HepG2 (cell line): ENCODE data around the gene SLC25A45. TPM values are rescaled to one million over a fixed set of nuclear protein-coding genes. Genes with fewer than 3 reads are reported as not detected.

ENCODE experiments used
- AFF4 ChIP-seq: sonication (generic); formaldehyde crosslinking; IDR thresholded peaks from 2 replicates; pipeline ENCODE4 v1.4.0; 2020; ENCODE audit warnings: missing genetic modification reagents
- CSRNP1 ChIP-seq: sonication (generic); formaldehyde crosslinking; IDR thresholded peaks from 2 replicates; pipeline ENCODE4 v1.8.1; 2023; ENCODE audit warnings: mild to moderate bottlenecking, missing genetic modification reagents
- NAIF1 ChIP-seq: sonication (generic); formaldehyde crosslinking; IDR thresholded peaks from 2 replicates; pipeline ENCODE4 v1.5.0; 2020; ENCODE audit warnings: mild to moderate bottlenecking, missing genetic modification reagents, borderline replicate concordance
- PRPF4 ChIP-seq: fragments of 200-400 bp; formaldehyde crosslinking; IDR thresholded peaks from 2 replicates; pipeline ENCODE4 v1.6.1; 2016; ENCODE audit warnings: low read length, low read depth; ENCODE audit not compliant: poor library complexity, severe bottlenecking
- TCF7 ChIP-seq: sonication (generic); IDR thresholded peaks from 2 replicates; pipeline ENCODE4 v1.6.1; 2016; ENCODE audit warnings: antibody characterized with exemption, low read depth
- ZBTB14 ChIP-seq: sonication (generic); formaldehyde crosslinking; IDR thresholded peaks from 2 replicates; pipeline ENCODE4 v1.4.0; 2020; ENCODE audit warnings: missing genetic modification reagents
- ZNF12 ChIP-seq: sonication (generic); formaldehyde crosslinking; IDR thresholded peaks from 2 replicates; pipeline ENCODE4 v1.5.0; 2020; ENCODE audit warnings: missing genetic modification reagents
- ZNF441 ChIP-seq: sonication (generic); formaldehyde crosslinking; IDR thresholded peaks from 2 replicates; pipeline ENCODE4 v1.7.0; 2021; ENCODE audit warnings: missing genetic modification reagents, borderline replicate concordance
- ZNF564 ChIP-seq: sonication (generic); formaldehyde crosslinking; IDR thresholded peaks from 2 replicates; pipeline ENCODE4 v1.8.1; 2023; ENCODE audit warnings: mild to moderate bottlenecking, missing genetic modification reagents
- ZSCAN31 ChIP-seq: sonication (generic); formaldehyde crosslinking; IDR thresholded peaks from 2 replicates; pipeline ENCODE4 v1.5.0; 2020; ENCODE audit warnings: low read depth, mild to moderate bottlenecking, missing genetic modification reagents
- polyA plus RNA-seq, 8 experiments: library from polyadenylated mRNA; depleted of rRNA in 3 of 8; stranded (reverse) in 7 of 8; unstranded in 1 of 8; fragments of >200 nt; fragmentation: Illumina TruSeq in 4 of 8; extraction: Trizol in 4 of 8; gene quantifications; 2 replicates each; pipeline versions ENCODE4 v1.2.1 to v1.2.3, GENCODE V29; 2011 to 2016; ENCODE audit warnings: low read depth in 4 of 8, missing spikeins in 1 of 8, mixed read lengths in 1 of 8; ENCODE audit not compliant: insufficient read depth in 1 of 8
- total RNA-seq, 5 experiments: library from RNA; depleted of rRNA; stranded (reverse); fragments of >200 nt; fragmentation: Illumina TruSeq; extraction: Trizol; gene quantifications; 2 replicates each; pipeline ENCODE4 v1.2.3, GENCODE V29; 2016; ENCODE audit warnings: low read depth in 1 of 5
- TF ChIP-seq, protein P1 (sequence below): sonication (generic); formaldehyde crosslinking; IDR thresholded peaks from 2 replicates; pipeline ENCODE4 v1.4.0; 2020; ENCODE audit warnings: low read depth, missing genetic modification reagents
- TF ChIP-seq, protein P2 (sequence below): IDR thresholded peaks from 2 replicates; pipeline ENCODE4 v1.6.1; 2016; ENCODE audit warnings: mild to moderate bottlenecking
- TF ChIP-seq, protein P3 (sequence below): sonication (generic); formaldehyde crosslinking; IDR thresholded peaks from 2 replicates; pipeline ENCODE4 v1.5.1; 2020; ENCODE audit warnings: mild to moderate bottlenecking, missing genetic modification reagents, borderline replicate concordance

SLC25A45 gene
- total and polyA plus RNA-seq, 2 of the 13 experiments (the other 11 are each of a cell fraction or from before 2014, with no cell fraction given) = 1.2 to 3.4 TPM

DNA sequence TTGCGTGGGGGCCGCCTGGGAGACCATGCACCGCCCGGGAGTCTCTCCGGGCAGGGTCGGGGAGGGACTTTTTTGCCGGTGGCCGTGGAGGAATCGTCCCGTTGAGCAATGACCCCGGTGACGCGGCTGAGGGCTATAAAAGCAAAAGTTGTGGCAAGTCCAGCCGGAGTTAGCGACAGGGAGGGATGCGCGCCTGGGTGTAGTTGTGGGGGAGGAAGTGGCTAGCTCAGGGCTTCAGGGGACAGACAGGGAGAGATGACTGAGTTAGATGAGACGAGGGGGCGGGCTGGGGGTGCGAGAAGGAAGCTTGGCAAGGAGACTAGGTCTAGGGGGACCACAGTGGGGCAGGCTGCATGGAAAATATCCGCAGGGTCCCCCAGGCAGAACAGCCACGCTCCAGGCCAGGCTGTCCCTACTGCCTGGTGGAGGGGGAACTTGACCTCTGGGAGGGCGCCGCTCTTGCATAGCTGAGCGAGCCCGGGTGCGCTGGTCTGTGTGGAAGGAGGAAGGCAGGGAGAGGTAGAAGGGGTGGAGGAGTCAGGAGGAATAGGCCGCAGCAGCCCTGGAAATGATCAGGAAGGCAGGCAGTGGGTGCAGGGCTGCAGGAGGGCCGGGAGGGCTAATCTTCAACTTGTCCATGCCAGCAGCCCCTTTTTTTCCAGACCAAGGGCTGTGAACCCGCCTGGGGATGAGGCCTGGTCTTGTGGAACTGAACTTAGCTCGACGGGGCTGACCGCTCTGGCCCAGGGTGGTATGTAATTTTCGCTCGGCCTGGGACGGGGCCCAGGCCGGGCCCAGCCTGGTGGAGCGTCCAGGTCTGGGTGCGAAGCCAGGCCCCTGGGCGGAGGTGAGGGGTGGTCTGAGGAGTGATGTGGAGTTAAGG, 40.4 kb upstream of the SLC25A45 start, which contains the start of gene NEAT1 (continued):
- TF ChIP-seq, protein P1, sequence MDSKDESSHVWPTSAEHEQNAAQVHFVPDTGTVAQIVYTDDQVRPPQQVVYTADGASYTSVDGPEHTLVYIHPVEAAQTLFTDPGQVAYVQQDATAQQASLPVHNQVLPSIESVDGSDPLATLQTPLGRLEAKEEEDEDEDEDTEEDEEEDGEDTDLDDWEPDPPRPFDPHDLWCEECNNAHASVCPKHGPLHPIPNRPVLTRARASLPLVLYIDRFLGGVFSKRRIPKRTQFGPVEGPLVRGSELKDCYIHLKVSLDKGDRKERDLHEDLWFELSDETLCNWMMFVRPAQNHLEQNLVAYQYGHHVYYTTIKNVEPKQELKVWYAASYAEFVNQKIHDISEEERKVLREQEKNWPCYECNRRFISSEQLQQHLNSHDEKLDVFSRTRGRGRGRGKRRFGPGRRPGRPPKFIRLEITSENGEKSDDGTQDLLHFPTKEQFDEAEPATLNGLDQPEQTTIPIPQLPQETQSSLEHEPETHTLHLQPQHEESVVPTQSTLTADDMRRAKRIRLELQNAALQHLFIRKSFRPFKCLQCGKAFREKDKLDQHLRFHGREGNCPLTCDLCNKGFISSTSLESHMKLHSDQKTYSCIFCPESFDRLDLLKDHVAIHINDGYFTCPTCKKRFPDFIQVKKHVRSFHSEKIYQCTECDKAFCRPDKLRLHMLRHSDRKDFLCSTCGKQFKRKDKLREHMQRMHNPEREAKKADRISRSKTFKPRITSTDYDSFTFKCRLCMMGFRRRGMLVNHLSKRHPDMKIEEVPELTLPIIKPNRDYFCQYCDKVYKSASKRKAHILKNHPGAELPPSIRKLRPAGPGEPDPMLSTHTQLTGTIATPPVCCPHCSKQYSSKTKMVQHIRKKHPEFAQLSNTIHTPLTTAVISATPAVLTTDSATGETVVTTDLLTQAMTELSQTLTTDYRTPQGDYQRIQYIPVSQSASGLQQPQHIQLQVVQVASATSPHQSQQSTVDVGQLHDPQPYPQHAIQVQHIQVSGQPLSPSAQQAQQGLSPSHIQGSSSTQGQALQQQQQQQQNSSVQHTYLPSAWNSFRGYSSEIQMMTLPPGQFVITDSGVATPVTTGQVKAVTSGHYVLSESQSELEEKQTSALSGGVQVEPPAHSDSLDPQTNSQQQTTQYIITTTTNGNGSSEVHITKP (CRISPR knock-in tag) = no peak
- TF ChIP-seq, protein P2, sequence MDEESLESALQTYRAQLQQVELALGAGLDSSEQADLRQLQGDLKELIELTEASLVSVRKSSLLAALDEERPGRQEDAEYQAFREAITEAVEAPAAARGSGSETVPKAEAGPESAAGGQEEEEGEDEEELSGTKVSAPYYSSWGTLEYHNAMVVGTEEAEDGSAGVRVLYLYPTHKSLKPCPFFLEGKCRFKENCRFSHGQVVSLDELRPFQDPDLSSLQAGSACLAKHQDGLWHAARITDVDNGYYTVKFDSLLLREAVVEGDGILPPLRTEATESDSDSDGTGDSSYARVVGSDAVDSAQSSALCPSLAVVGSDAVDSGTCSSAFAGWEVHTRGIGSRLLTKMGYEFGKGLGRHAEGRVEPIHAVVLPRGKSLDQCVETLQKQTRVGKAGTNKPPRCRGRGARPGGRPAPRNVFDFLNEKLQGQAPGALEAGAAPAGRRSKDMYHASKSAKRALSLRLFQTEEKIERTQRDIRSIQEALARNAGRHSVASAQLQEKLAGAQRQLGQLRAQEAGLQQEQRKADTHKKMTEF (CRISPR knock-in tag) = peak; percentile 31; the same call in 1 of the 2 replicates
- no peak; the same call in 1 of the 2 replicates for TF ChIP-seq ZNF564
- peak; percentile 73 for TF ChIP-seq NAIF1 (CRISPR knock-in tag)
- peak; percentile 57; the same call in 1 of the 2 replicates for TF ChIP-seq ZBTB14 (CRISPR knock-in tag)
- TF ChIP-seq TCF7 = no peak
- TF ChIP-seq PRPF4 = peak; percentile 80
- TF ChIP-seq CSRNP1 (CRISPR knock-in tag) = no peak
- TF ChIP-seq ZNF441 (CRISPR knock-in tag) = peak; percentile 67; the same call in 1 of the 2 replicates
- peak; percentile 12; the same call in 1 of the 2 replicates for TF ChIP-seq ZNF12
- TF ChIP-seq, protein P3, sequence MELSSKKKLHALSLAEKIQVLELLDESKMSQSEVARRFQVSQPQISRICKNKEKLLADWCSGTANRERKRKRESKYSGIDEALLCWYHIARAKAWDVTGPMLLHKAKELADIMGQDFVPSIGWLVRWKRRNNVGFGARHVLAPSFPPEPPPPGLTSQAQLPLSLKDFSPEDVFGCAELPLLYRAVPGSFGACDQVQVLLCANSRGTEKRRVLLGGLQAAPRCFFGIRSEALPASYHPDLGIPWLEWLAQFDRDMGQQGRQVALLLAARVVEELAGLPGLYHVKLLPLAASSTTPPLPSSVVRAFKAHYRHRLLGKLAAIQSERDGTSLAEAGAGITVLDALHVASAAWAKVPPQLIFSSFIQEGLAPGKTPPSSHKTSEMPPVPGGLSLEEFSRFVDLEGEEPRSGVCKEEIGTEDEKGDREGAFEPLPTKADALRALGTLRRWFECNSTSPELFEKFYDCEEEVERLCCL = no peak
- TF ChIP-seq AFF4 (CRISPR knock-in tag) = peak; percentile 100
- TF ChIP-seq ZSCAN31 (CRISPR knock-in tag) = 0 out of 2 replicates have a peak, but pooled peaks have one; percentile 3
